SU-DHL-6 (cell line): ENCODE measurements around the gene HIVEP2.

Source experiments
- H2AFZ ChIP-seq: fragments of 200-600 bp; sonication (generic); 2 replicates; pipeline ENCODE4 v1.6.1; 2014; ENCODE audit warnings: low read depth, mild to moderate bottlenecking, moderate library complexity, mixed read lengths, antibody characterized with exemption, low read length; ENCODE audit not compliant: severe bottlenecking
- H3F3A ChIP-seq: fragments of 200-600 bp; shearing (Covaris generic); 2 replicates; pipeline ENCODE4 v1.6.0; 2016; ENCODE audit warnings: antibody characterized with exemption, mild to moderate bottlenecking; ENCODE audit not compliant: insufficient read depth
- H3K27ac ChIP-seq: fragments of 200-600 bp; sonication (generic); 2 replicates; pipeline ENCODE4 v1.5.1; 2016; ENCODE audit warnings: low read depth, mild to moderate bottlenecking, low read length, moderate library complexity, mixed read lengths
- H3K27me3 ChIP-seq: fragments of 200-600 bp; sonication (generic), shearing (Covaris generic); 2 replicates; pipeline ENCODE4 v1.6.0; 2014; ENCODE audit warnings: mild to moderate bottlenecking, low read length
- H3K36me3 ChIP-seq: fragments of 200-600 bp; sonication (generic); 2 replicates; pipeline ENCODE4 v1.6.1; 2014; ENCODE audit warnings: mild to moderate bottlenecking, low read length, mixed read lengths
- H3K4me2 ChIP-seq: fragments of 300-600, 200-600 bp; shearing (Covaris generic), sonication (generic); 2 replicates; pipeline ENCODE4 v1.6.0; 2014; ENCODE audit warnings: low read length, low read depth, mild to moderate bottlenecking; ENCODE audit not compliant: poor library complexity, severe bottlenecking
- H3K4me3 ChIP-seq: fragments of 200-600 bp; sonication (generic); 2 replicates; pipeline ENCODE4 v1.5.1; 2014; ENCODE audit warnings: antibody characterized with exemption, low read length, mild to moderate bottlenecking, mixed read lengths; ENCODE audit not compliant: insufficient read depth, poor library complexity, severe bottlenecking
- H3K79me2 ChIP-seq: fragments of 200-600 bp; sonication (generic); 2 replicates; pipeline ENCODE4 v1.6.1; 2014; ENCODE audit warnings: mild to moderate bottlenecking, low read length, moderate library complexity; ENCODE audit not compliant: insufficient read depth
- H3K9ac ChIP-seq: fragments of 200-600 bp; sonication (generic); 2 replicates; pipeline ENCODE4 v1.7.0; 2014; ENCODE audit warnings: mild to moderate bottlenecking, low read length
- H3K9me2 ChIP-seq: fragments of 200-600 bp; sonication (generic); replicated peaks from 2 replicates; pipeline ENCODE4 v1.6.1; 2014; ENCODE audit warnings: low read length; ENCODE audit not compliant: insufficient read depth
- H3K9me3 ChIP-seq: fragments of 200-600 bp; sonication (generic); 2 replicates; pipeline ENCODE4 v1.6.1; 2014; ENCODE audit warnings: low read length, mixed read lengths; ENCODE audit not compliant: insufficient read depth
- H4K20me1 ChIP-seq: fragments of 200-600 bp; sonication (generic); 2 replicates; pipeline ENCODE4 v1.6.1; 2014; ENCODE audit warnings: low read depth, mild to moderate bottlenecking, antibody characterized with exemption, low read length, moderate library complexity, mixed read lengths
- CTCF ChIP-seq: fragments of 200-600 bp; sonication (generic); IDR thresholded peaks from one replicate; pipeline ENCODE4 v1.5.1; 2017; ENCODE audit warnings: antibody characterized with exemption, mild to moderate bottlenecking, low read length, moderate library complexity; ENCODE audit not compliant: insufficient read depth, poor library complexity, severe bottlenecking
- EZH2phosphoT487 ChIP-seq: fragments of 200-600 bp; sonication (generic), shearing (Covaris generic); conservative IDR thresholded peaks from 2 replicates; pipeline ENCODE4 v1.6.1; 2018; ENCODE audit warnings: mild to moderate bottlenecking, antibody characterized with exemption, low read length, moderate library complexity, mixed read lengths

HIVEP2 gene

GRCh38 chr6:142942805-142943227, 2.2 kb downstream of the HIVEP2 start:
- H3K4me2 ChIP-seq: peak overlapping the region; percentile 93
- no peaks in the 10 kb centered on the region for H3K9me3 ChIP-seq
- H3K27ac ChIP-seq: peak overlapping the region; percentile 95
- peak overlapping the region; percentile 87 for H3K9ac ChIP-seq
- H3K4me3 ChIP-seq: peak overlapping the region; percentile 89
- H3F3A ChIP-seq: peaks cover 33% of the 10 kb centered on the region
- H2AFZ ChIP-seq: no peak overlapping the region
- no peaks in the 10 kb centered on the region for H3K27me3 ChIP-seq
- no peaks in the 10 kb centered on the region for H4K20me1 ChIP-seq
- peak; percentile 18 for TF ChIP-seq CTCF
- TF ChIP-seq EZH2phosphoT487: no peak
- no peaks in the 10 kb centered on the region for H3K9me2 ChIP-seq
- no peaks in the 10 kb centered on the region for H3K36me3 ChIP-seq
- peaks cover 49% of the 10 kb centered on the region for H3K79me2 ChIP-seq

- TF ChIP-seq CTCF: no peak
- no peak for TF ChIP-seq EZH2phosphoT487
- Histone ChIP-seq H3K9ac (no peak overlapping the region), H3K79me2 (peaks cover 54% of the 10 kb centered on the region), H3F3A (peaks cover 28% of the 10 kb centered on the region), H3K27ac (no peak overlapping the region), H2AFZ (no peak overlapping the region), H4K20me1 (no peaks in the 10 kb centered on the region), H3K9me2 (no peaks in the 10 kb centered on the region), H3K4me3 (no peak overlapping the region), H3K4me2 (peak overlapping the region; percentile 93), H3K9me3 (no peaks in the 10 kb centered on the region), H3K36me3 (no peaks in the 10 kb centered on the region), H3K27me3 (no peaks in the 10 kb centered on the region)
These were observed 2.7 kb downstream of the HIVEP2 start for GRCh38 chr6:142942238-142942637.

- Histone ChIP-seq H3K9me2 (no peaks in the 10 kb centered on the region), H3K9ac (no peak overlapping the region), H2AFZ (no peak overlapping the region), H3K27ac (no peak overlapping the region), H3K79me2 (peaks cover 63% of the 10 kb centered on the region), H4K20me1 (no peaks in the 10 kb centered on the region), H3K9me3 (no peaks in the 10 kb centered on the region), H3K27me3 (no peaks in the 10 kb centered on the region), H3K4me2 (no peak overlapping the region), H3K4me3 (no peak overlapping the region), H3F3A (peaks cover 18% of the 10 kb centered on the region), H3K36me3 (no peaks in the 10 kb centered on the region)
- no peak for TF ChIP-seq CTCF
- TF ChIP-seq EZH2phosphoT487: no peak
These were observed 4.0 kb downstream of the HIVEP2 start for GRCh38 chr6:142941018-142941417.
